HepG2 (cell line): Measurements from ENCODE around the gene FUCA1.

Experiments
- CTCF ChIP-seq: sonication (generic); formaldehyde crosslinking; IDR thresholded peaks from 2 replicates; pipeline ENCODE4 v1.5.0; 2020; ENCODE audit warnings: mild to moderate bottlenecking, missing genetic modification reagents, moderate library complexity
- NR3C1 ChIP-seq: sonication (generic); formaldehyde crosslinking; IDR thresholded peaks from 2 replicates; pipeline ENCODE4 v1.4.0; 2020; ENCODE audit warnings: missing genetic modification reagents
- SUZ12 ChIP-seq: fragments of 150-350 bp; IDR thresholded peaks from 2 replicates; pipeline ENCODE4 v1.6.1; 2014; ENCODE audit warnings: low read depth, low read length
- ZNF205 ChIP-seq: IDR thresholded peaks from 2 replicates; pipeline ENCODE4 v1.6.1; 2018; ENCODE audit warnings: missing biosample characterization, missing genetic modification reagents
- TF ChIP-seq, protein P1 (sequence below): sonication (generic); formaldehyde crosslinking; IDR thresholded peaks from 2 replicates; pipeline ENCODE4 v1.8.0; 2023; ENCODE audit warnings: mild to moderate bottlenecking, missing genetic modification reagents

- TF ChIP-seq SUZ12: no peak
- no peak for TF ChIP-seq ZNF205 (CRISPR knock-in tag)
- TF ChIP-seq, protein P1, sequence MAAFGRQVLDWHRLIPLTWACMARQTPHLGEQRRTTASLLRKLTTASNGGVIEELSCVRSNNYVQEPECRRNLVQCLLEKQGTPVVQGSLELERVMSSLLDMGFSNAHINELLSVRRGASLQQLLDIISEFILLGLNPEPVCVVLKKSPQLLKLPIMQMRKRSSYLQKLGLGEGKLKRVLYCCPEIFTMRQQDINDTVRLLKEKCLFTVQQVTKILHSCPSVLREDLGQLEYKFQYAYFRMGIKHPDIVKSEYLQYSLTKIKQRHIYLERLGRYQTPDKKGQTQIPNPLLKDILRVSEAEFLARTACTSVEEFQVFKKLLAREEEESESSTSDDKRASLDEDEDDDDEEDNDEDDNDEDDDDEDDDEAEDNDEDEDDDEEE (CRISPR knock-in tag): no peak
- TF ChIP-seq CTCF: no peak
- no peak for TF ChIP-seq NR3C1
These were observed 42.6 kb upstream of the FUCA1 start for GRCh38 chr1:23910553-23911246.
